BJ (cell line): ENCODE results near the gene ORMDL3. TPM values are rescaled to one million over a fixed set of nuclear protein-coding genes. Genes with fewer than 3 reads are reported as not detected.

Experiments
- CTCF ChIA-PET: fragments of 350-600 bp; formaldehyde crosslinking; extraction: SDS; loops from one replicate; lab custom pipeline; 2021; ENCODE audit warnings: antibody characterized with exemption, inconsistent platforms; lab: Yijun Ruan, JAX
- POLR2A ChIA-PET: fragments of 300-600 bp; sonication (Branson Sonifier 250); formaldehyde crosslinking; extraction: SDS; loops from one replicate; lab custom pipeline; 2021; ENCODE audit warnings: antibody characterized with exemption; lab: Charles Lee
- DNase-seq: peaks from one replicate; pipeline ENCODE4 v3.0.0-alpha.2; 2011; ENCODE audit warnings: low read depth
- H3K27me3 ChIP-seq: 2 replicates; pipeline ENCODE4 v1.6.0; 2011; ENCODE audit warnings: low read length; ENCODE audit not compliant: control insufficient read depth, insufficient read depth
- H3K36me3 ChIP-seq: 2 replicates; pipeline ENCODE4 v1.5.1; 2011; ENCODE audit warnings: low read length; ENCODE audit not compliant: control insufficient read depth, insufficient read depth
- H3K4me3 ChIP-seq: 2 replicates; pipeline ENCODE4 v1.5.1; 2011; ENCODE audit warnings: low read depth, mild to moderate bottlenecking, control low read depth, low read length
- polyA plus RNA-seq: library from polyadenylated mRNA; depleted of rRNA; stranded (reverse); fragments of >200 nt; gene quantifications from 2 replicates; pipeline ENCODE4 v1.2.3, GENCODE V29; 2011
- TF ChIP-seq, protein P1 (sequence below): IDR thresholded peaks from 2 replicates; pipeline ENCODE4 v1.5.1; 2011; ENCODE audit warnings: low read depth, mild to moderate bottlenecking, control low read depth, inconsistent platforms, low read length, moderate library complexity; ENCODE audit not compliant: insufficient read depth

Gene ORMDL3
- polyA plus RNA-seq, 1 experiment = 96.7 TPM

DNA sequence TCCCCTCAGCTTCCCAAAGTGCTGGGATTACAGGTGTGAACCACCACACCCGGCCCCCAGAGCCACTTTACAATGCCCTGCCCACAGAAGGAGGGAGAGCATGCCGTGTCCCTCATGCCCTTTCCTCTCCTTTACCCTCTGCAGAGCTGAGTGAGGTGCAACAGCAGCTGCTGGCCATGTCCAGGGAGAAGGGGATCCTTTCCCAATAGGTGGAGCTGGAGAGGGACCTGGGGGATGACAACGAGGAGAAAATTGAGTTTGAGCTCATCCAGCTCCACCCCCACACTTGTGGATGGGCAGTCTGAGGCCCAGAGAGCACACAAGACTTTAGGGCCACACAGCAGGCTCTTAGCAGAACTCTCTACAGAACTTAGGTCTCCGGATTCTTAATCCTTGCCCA lies 27.5 kb upstream of the ORMDL3 start:
- CTCF ChIA-PET = interaction anchor here (0.5 to 2.7 kb wide), 4 partner anchors 16 to 82 kb away, joined by 3 to 22 read pairs (median 6); partner anchors contain the start of gene PSMD3
- POLR2A ChIA-PET = interaction anchor here (0.6 kb wide), 1 partner anchor 101 kb away, joined by 24 read pairs; no protein-coding TSS in a partner anchor
- H3K36me3 ChIP-seq = no peaks in the 10 kb centered on the region
- no peaks in the 10 kb centered on the region for H3K27me3 ChIP-seq
- no peak for DNase-seq
- TF ChIP-seq, protein P1, sequence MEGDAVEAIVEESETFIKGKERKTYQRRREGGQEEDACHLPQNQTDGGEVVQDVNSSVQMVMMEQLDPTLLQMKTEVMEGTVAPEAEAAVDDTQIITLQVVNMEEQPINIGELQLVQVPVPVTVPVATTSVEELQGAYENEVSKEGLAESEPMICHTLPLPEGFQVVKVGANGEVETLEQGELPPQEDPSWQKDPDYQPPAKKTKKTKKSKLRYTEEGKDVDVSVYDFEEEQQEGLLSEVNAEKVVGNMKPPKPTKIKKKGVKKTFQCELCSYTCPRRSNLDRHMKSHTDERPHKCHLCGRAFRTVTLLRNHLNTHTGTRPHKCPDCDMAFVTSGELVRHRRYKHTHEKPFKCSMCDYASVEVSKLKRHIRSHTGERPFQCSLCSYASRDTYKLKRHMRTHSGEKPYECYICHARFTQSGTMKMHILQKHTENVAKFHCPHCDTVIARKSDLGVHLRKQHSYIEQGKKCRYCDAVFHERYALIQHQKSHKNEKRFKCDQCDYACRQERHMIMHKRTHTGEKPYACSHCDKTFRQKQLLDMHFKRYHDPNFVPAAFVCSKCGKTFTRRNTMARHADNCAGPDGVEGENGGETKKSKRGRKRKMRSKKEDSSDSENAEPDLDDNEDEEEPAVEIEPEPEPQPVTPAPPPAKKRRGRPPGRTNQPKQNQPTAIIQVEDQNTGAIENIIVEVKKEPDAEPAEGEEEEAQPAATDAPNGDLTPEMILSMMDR = no peak
- no peak overlapping the region for H3K4me3 ChIP-seq

DNA sequence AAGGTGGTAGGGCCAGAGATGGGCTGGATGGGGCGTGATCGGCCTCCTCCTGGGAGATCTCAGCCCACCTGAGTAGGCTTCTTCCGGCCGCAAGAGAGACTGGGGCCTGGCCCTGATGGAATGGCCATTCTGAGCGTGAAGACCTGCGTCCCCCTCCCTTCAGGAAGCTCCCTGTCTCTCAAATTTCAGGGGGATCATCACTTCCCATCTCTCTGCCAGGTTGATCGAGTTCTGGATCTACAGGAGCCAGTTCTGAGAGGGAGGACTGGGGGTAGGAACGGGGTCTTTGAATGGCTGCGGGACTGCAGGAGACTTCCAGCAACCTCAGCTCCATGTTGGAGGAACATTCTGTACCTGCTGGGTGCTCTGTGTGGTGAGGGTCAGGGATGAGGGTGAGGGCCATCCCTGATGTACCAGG lies 26.1 kb upstream of the ORMDL3 start:
- Histone ChIP-seq H3K27me3 (no peaks in the 10 kb centered on the region), H3K4me3 (peak overlapping the region; percentile 40), H3K36me3 (no peaks in the 10 kb centered on the region)
- DNase-seq = no peak
- ChIA-PET POLR2A (no interaction called here), CTCF (interaction anchor here (2.0 to 2.7 kb wide), 3 partner anchors 14 to 81 kb away, joined by 6 to 22 read pairs (median 7); partner anchors contain the start of gene PSMD3)
- TF ChIP-seq, protein P1 = no peak

DNA sequence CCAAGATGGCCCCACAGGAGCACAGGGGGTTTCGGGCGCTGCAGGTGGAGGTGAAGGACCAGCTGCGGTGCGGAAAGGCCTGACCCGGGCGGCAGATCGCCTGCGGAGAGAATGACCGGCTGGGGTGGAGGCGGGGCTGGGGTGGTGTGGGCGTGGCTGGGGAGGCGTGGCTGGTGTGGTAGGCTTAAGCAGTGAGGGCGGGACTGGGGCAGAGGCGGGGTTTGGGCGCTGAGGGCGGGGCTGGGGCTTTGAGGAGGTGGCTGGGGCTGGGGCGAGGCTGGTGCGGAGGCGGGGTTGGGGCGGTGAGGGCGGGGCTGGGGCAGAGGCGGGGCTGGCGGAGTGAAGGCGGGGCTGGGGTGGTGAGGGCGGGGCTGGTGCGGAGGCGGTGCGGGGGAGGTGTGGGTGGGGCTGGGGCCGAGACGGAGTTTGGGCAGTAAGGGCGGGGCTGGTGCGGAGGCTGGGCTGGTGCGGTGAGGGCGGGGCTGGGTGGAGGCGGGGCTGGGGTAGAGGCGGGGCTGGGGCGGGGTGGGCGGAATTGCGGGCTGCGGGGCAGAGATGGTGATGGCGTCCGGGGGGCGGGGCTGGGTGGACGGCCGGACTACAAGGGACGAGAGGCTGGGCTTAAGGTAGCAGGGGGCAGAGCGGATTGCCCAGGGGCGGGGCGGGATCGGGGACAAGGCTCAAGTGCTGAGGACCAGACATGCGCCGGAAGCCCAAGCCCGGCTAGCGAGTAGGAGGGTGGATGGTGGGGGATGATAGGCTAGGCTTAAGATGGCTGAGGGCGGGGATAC lies 25.5 kb upstream of the ORMDL3 start:
- TF ChIP-seq, protein P1 = no peak
- Histone ChIP-seq H3K36me3 (no peaks in the 10 kb centered on the region), H3K27me3 (no peaks in the 10 kb centered on the region), H3K4me3 (peak overlapping the region; percentile 40)
- POLR2A ChIA-PET = interaction anchor here (0.5 kb wide), 1 partner anchor 163 kb away, joined by 3 read pairs; no protein-coding TSS in a partner anchor
- CTCF ChIA-PET = interaction anchor here (1.0 to 2.7 kb wide), 3 partner anchors 13 to 27 kb away, joined by 3 to 22 read pairs (median 6); partner anchors contain the start of gene PSMD3
- DNase-seq = peak; percentile 72

DNA sequence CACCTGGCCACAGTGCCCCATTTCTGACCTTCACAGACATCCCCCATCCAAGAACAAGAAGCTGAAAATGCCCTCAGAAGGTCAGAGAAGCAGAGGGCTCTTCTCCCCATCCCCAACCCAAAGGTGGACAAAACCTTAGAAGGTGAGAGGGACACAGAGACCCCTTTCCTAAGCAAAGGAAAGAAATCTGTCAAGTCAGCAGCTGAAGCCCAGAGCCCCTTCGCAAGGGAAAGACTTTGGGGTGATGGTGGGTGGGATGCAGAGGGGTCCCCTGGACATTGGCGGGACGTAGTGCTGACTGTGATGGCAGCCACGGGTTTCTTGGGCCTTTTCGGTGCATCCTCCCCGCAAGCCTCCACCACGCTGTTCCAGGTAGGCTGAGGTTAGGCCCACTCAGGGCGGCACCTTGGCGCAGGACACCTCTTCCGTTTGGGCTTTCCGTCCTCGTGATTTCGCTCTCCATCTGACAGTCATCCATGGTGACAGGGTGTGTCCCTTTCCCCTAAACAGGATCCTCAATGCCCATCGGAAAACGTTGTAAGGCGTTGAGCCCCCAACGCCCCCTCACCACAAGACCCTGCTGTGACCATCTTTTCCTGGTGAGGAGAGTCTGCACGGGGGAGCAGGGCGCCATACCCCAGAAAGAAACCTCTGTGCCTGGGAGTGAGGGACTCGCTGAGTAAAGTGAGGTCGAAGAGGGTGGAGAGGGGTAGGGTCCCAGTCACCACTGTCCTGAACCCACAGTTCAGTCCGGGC lies 24.7 kb upstream of the ORMDL3 start:
- peak overlapping the region; percentile 27 for H3K4me3 ChIP-seq
- no peaks in the 10 kb centered on the region for H3K36me3 ChIP-seq
- ChIA-PET CTCF (interaction anchor here (0.5 to 1.0 kb wide), 2 partner anchors 12 to 23 kb away, joined by 3 to 4 read pairs; no protein-coding TSS in a partner anchor), POLR2A (no interaction called here)
- TF ChIP-seq, protein P1 = no peak
- no peak for DNase-seq
- H3K27me3 ChIP-seq = no peaks in the 10 kb centered on the region
